Dendritic cell treated with granulocyte-macrophage colony-stimulating factor and Interleukin-4, amounts not matched to agents 40 ng/mL and 50 ng/mL, for 4 days (primary cell): ENCODE data around the gene GSE1.

Experiments
- H3K27ac Mint-ChIP-seq: one replicate; pipeline ENCODE4 v1.8.0; 2022; ENCODE audit warnings: mild to moderate bottlenecking, mixed read lengths
- H3K27me3 Mint-ChIP-seq: one replicate; pipeline ENCODE4 v1.8.0; 2022; ENCODE audit warnings: mild to moderate bottlenecking, mixed read lengths
- H3K36me3 Mint-ChIP-seq: one replicate; pipeline ENCODE4 v1.8.0; 2022; ENCODE audit warnings: low read depth, mixed read lengths
- H3K4me1 Mint-ChIP-seq: one replicate; pipeline ENCODE4 v1.8.0; 2022; ENCODE audit warnings: low read depth, mixed read lengths
- H3K4me3 Mint-ChIP-seq: one replicate; pipeline ENCODE4 v1.8.0; 2022; ENCODE audit warnings: mild to moderate bottlenecking, moderate library complexity, mixed read lengths
- H3K9me3 Mint-ChIP-seq: one replicate; pipeline ENCODE4 v1.8.0; 2022; ENCODE audit warnings: mixed read lengths
- intact Hi-C: fragments of 100-400 bp; cut with micrococcal nuclease; formaldehyde crosslinking; loops from one replicate; pipeline ENCODE4 v1.15.0; 2022

The GSE1 gene

GRCh38 chr16:85678016-85678415 is 64.9 kb downstream of the GSE1 start:
- Mint-ChIP-seq H3K36me3 (peaks cover 39% of the 10 kb centered on the region), H3K4me1 (no peaks in the 10 kb centered on the region), H3K4me3 (no peak overlapping the region), H3K27me3 (no peaks in the 10 kb centered on the region), H3K9me3 (no peaks in the 10 kb centered on the region), H3K27ac (no peak overlapping the region)
- intact Hi-C loops, result no loop called here

DNA sequence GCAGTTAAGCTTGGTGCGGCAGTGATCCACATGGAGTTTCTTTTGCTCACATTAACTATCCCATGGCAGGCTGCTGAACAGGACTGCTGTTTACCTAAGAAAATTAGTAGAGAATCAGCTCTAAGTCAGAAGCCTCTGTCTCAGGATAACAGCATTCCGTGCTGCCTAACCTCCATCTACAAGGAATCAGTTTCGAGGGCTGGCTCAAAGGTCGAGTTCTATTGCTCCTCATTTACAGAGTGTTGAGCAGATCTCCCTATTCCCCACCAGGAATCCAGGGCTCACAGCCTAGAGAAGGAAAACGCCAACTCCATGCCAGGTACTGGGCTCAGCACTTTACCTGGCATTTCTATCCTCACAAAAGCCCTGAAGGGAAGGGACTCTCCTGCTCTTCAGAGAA is 65.7 kb downstream of the GSE1 start:
- Mint-ChIP-seq H3K4me3 (no peak overlapping the region), H3K27ac (no peak overlapping the region), H3K36me3 (peaks cover 31% of the 10 kb centered on the region), H3K4me1 (no peaks in the 10 kb centered on the region), H3K9me3 (no peaks in the 10 kb centered on the region), H3K27me3 (no peaks in the 10 kb centered on the region)
- intact Hi-C loops, result no loop called here

GRCh38 chr16:85679870-85680269 is 66.7 kb downstream of the GSE1 start:
- Mint-ChIP-seq H3K9me3 (no peaks in the 10 kb centered on the region), H3K36me3 (peaks cover 21% of the 10 kb centered on the region), H3K27me3 (no peaks in the 10 kb centered on the region), H3K4me3 (no peak overlapping the region), H3K27ac (no peak overlapping the region), H3K4me1 (no peaks in the 10 kb centered on the region)
- intact Hi-C loops, result no loop called here

- no peak overlapping the region for H3K27ac Mint-ChIP-seq
- peaks cover 15% of the 10 kb centered on the region for H3K36me3 Mint-ChIP-seq
- no peak overlapping the region for H3K4me3 Mint-ChIP-seq
- no peaks in the 10 kb centered on the region for H3K27me3 Mint-ChIP-seq
- intact Hi-C loops, result no loop called here
- H3K9me3 Mint-ChIP-seq, result no peaks in the 10 kb centered on the region
- H3K4me1 Mint-ChIP-seq, result no peaks in the 10 kb centered on the region
These were observed 67.3 kb downstream of the GSE1 start for GRCh38 chr16:85680352-85680944.

GRCh38 chr16:85681255-85681654 is 68.1 kb downstream of the GSE1 start:
- intact Hi-C loops, result no loop called here
- no peak overlapping the region for H3K4me3 Mint-ChIP-seq
- no peaks in the 10 kb centered on the region for H3K4me1 Mint-ChIP-seq
- peaks cover 7% of the 10 kb centered on the region for H3K36me3 Mint-ChIP-seq
- no peaks in the 10 kb centered on the region for H3K9me3 Mint-ChIP-seq
- no peaks in the 10 kb centered on the region for H3K27me3 Mint-ChIP-seq
- H3K27ac Mint-ChIP-seq, result no peak overlapping the region

DNA sequence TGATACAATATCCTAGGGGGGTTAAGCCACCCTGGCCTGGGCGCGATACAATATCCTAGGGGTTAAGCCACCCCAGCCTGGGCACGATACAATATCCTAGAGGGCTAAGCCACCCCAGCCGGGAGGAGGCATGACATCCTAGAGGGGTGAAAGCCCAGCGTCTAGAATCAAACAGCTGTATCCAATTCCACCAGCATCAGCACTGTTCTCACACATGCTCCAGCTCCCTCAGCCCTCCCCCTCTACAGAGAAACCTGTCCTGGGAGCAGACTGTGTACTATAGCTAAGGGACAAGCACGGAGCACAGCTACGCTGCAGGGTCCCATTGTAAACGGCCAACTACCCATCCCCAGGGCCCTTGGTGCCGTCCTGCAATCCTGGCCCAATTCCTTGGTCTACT is 69.4 kb downstream of the GSE1 start:
- no peak overlapping the region for H3K4me3 Mint-ChIP-seq
- H3K9me3 Mint-ChIP-seq, result no peaks in the 10 kb centered on the region
- peaks cover 7% of the 10 kb centered on the region for H3K4me1 Mint-ChIP-seq
- no peaks in the 10 kb centered on the region for H3K27me3 Mint-ChIP-seq
- intact Hi-C loops, result no loop called here
- peaks cover 5% of the 10 kb centered on the region for H3K36me3 Mint-ChIP-seq
- no peak overlapping the region for H3K27ac Mint-ChIP-seq

DNA sequence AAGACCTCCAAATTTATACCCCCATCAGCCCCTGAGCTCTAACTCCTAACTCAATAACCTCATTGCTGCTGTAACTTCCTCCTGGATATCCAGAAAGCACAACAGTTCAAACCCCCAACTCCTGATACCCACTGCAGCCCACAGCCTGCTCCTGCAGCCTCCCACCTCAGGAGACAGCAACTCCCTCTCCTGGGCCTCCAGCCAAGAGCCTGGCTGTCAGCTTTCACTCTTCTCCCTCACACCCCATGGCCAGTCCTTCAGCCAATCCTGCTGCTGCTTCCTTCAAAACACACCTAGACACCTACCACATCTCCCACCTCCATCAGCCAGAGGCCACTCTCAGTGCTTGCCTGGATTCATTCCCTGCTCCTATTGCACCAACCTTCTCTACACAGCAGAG is 70.2 kb downstream of the GSE1 start:
- intact Hi-C loops, result no loop called here

GRCh38 chr16:85685251-85685650 is 72.1 kb downstream of the GSE1 start:
- Mint-ChIP-seq H3K9me3 (no peaks in the 10 kb centered on the region), H3K36me3 (no peaks in the 10 kb centered on the region), H3K27ac (no peak overlapping the region), H3K4me1 (peaks cover 7% of the 10 kb centered on the region), H3K4me3 (no peak overlapping the region), H3K27me3 (peaks cover 5% of the 10 kb centered on the region)
- intact Hi-C loops, result no loop called here

More for the DNA sequence above, 70.2 kb downstream of the GSE1 start:
- peaks cover 5% of the 10 kb centered on the region for H3K36me3 Mint-ChIP-seq
- H3K4me1 Mint-ChIP-seq, result peaks cover 7% of the 10 kb centered on the region
- no peak overlapping the region for H3K4me3 Mint-ChIP-seq
- no peak overlapping the region for H3K27ac Mint-ChIP-seq
- H3K27me3 Mint-ChIP-seq, result no peaks in the 10 kb centered on the region
- H3K9me3 Mint-ChIP-seq, result no peaks in the 10 kb centered on the region

- Mint-ChIP-seq H3K36me3 (no peaks in the 10 kb centered on the region), H3K4me3 (no peak overlapping the region), H3K27ac (no peak overlapping the region), H3K9me3 (no peaks in the 10 kb centered on the region), H3K4me1 (peaks cover 7% of the 10 kb centered on the region), H3K27me3 (peaks cover 9% of the 10 kb centered on the region)
- intact Hi-C loops, result no loop called here
These were observed 73.9 kb downstream of the GSE1 start for GRCh38 chr16:85686912-85687591.

- H3K27ac Mint-ChIP-seq, result no peak overlapping the region
- peaks cover 9% of the 10 kb centered on the region for H3K27me3 Mint-ChIP-seq
- H3K4me3 Mint-ChIP-seq, result peak overlapping the region; percentile 71
- no peaks in the 10 kb centered on the region for H3K36me3 Mint-ChIP-seq
- H3K9me3 Mint-ChIP-seq, result no peaks in the 10 kb centered on the region
- intact Hi-C loops, result no loop called here
- peaks cover 7% of the 10 kb centered on the region for H3K4me1 Mint-ChIP-seq
These were observed 74.7 kb downstream of the GSE1 start for GRCh38 chr16:85687651-85688471.

GRCh38 chr16:85688586-85689284 is 75.6 kb downstream of the GSE1 start, which contains the start of gene GINS2:
Gene GINS2 (minus strand): TSS chr16:85688954. CDS start chr16:85688898, 56 bp downstream.
- Mint-ChIP-seq H3K4me3 (peak within 1 kb of the TSS; percentile 71), H3K4me1 (peaks cover 13% of the 10 kb centered on the region), H3K9me3 (no peaks in the 10 kb centered on the region), H3K27me3 (peaks cover 11% of the 10 kb centered on the region), H3K36me3 (no peaks in the 10 kb centered on the region), H3K27ac (no peak within 1 kb of the TSS)
- intact Hi-C loops, result no loop called here

- Mint-ChIP-seq H3K9me3 (no peaks in the 10 kb centered on the region), H3K4me3 (peak overlapping the region; percentile 45), H3K27ac (no peak overlapping the region), H3K4me1 (peaks cover 13% of the 10 kb centered on the region), H3K36me3 (no peaks in the 10 kb centered on the region), H3K27me3 (peaks cover 12% of the 10 kb centered on the region)
- intact Hi-C loops, result no loop called here
These were observed 76.3 kb downstream of the GSE1 start for GRCh38 chr16:85689285-85689949.

DNA sequence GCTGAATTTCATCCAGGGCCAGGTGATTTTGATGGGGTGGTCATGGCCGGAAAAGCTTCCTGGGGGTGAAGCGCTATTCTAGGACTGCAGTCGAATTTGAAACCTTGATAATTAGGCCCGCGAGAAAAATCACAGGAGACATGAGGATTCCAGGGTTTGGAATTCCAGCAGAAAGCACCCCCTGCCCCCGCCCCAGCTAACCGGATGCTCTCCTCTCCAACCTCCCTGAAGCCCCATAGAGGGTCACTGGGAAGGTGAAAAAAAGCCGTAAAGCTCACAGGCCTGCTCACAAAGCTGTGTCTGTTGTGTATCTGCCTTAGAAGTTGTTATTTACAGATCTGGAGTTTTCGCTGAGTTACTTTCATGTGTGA is 76.8 kb downstream of the GSE1 start:
- Mint-ChIP-seq H3K9me3 (no peaks in the 10 kb centered on the region), H3K27ac (no peak overlapping the region), H3K4me3 (no peak overlapping the region), H3K36me3 (no peaks in the 10 kb centered on the region), H3K27me3 (peaks cover 13% of the 10 kb centered on the region), H3K4me1 (peaks cover 13% of the 10 kb centered on the region)
- intact Hi-C loops, result no loop called here
